SK-N-SH (cell line): ENCODE results near the gene TYK2. TPM values are rescaled to one million over a fixed set of nuclear protein-coding genes. Genes with fewer than 3 reads are reported as not detected.

Experiments used
- CTCF ChIA-PET: fragments of 300-600, 350-600 bp; formaldehyde crosslinking; extraction: SDS; loops from one replicate; lab custom pipeline; 2021; lab: Yijun Ruan, JAX
- POLR2A ChIA-PET: fragments of 350-600 bp; sonication (Branson Sonifier 250); formaldehyde crosslinking; extraction: SDS; loops from one replicate; lab custom pipeline; 2020; ENCODE audit warnings: antibody characterized with exemption, inconsistent platforms; lab: Yijun Ruan, JAX
- DNase-seq: peaks from one replicate; pipeline ENCODE4 v3.0.0; 2012
- H2AFZ ChIP-seq: fragments of 200-600 bp; sonication (generic); 2 replicates; pipeline ENCODE4 v1.8.1; 2016; ENCODE audit warnings: antibody characterized with exemption, mild to moderate bottlenecking, low read depth
- H3F3A ChIP-seq: fragments of 200-600 bp; sonication (generic); replicated peaks from 2 replicates; pipeline ENCODE3; 2016; ENCODE audit warnings: antibody characterized with exemption, mild to moderate bottlenecking; ENCODE audit not compliant: insufficient read depth
- H3K27ac ChIP-seq, 2 experiments: fragments of 200-500 bp in 1 of 2; fragments of 200-600 bp in 1 of 2; sonication (Bioruptor generic) in 1 of 2; sonication (generic), shearing (Covaris generic) in 1 of 2; 2 replicates each; pipeline versions ENCODE4 v1.5.1 to v1.6.1; 2014 to 2016; ENCODE audit warnings: low read depth in 2 of 2, inconsistent platforms in 1 of 2, low read length in 1 of 2, mild to moderate bottlenecking in 1 of 2, mixed read lengths in 1 of 2
- H3K27me3 ChIP-seq: fragments of 200-600 bp; sonication (generic), shearing (Covaris generic); 2 replicates; pipeline ENCODE4 v1.6.1; 2016; ENCODE audit warnings: mixed run types; ENCODE audit not compliant: insufficient read depth
- H3K36me3 ChIP-seq, 2 experiments: fragments of 200-500 bp in 1 of 2; fragments of 200-600 bp in 1 of 2; sonication (Bioruptor generic) in 1 of 2; sonication (generic) in 1 of 2; replicated peaks in 1 of 2; 2 replicates each; pipeline versions ENCODE3 to v1.5.1; 2014 to 2016; ENCODE audit warnings: low read length in 1 of 2, mild to moderate bottlenecking in 1 of 2; ENCODE audit not compliant: insufficient read depth in 2 of 2, control insufficient read depth in 1 of 2
- H3K4me1 ChIP-seq, 2 experiments: fragments of 200-500 bp in 1 of 2; fragments of 200-600 bp in 1 of 2; sonication (Bioruptor generic) in 1 of 2; sonication (generic), shearing (Covaris generic) in 1 of 2; 2 replicates each; pipeline versions ENCODE4 v1.5.1 to v1.6.1; 2014 to 2016; ENCODE audit warnings: low read depth in 1 of 2, low read length in 1 of 2, mixed run types in 1 of 2; ENCODE audit not compliant: insufficient read depth in 2 of 2, control insufficient read depth in 1 of 2
- H3K4me2 ChIP-seq: fragments of 200-600 bp; sonication (generic), shearing (Covaris generic); 2 replicates; pipeline ENCODE4 v1.6.1; 2017; ENCODE audit warnings: mixed run types
- H3K4me3 ChIP-seq, 2 experiments: fragments of 200-500 bp in 1 of 2; fragments of 200-600 bp in 1 of 2; sonication (Bioruptor generic) in 1 of 2; sonication (generic), shearing (Covaris generic) in 1 of 2; 2 replicates each; pipeline versions ENCODE4 v1.5.1 to v1.8.1; 2014 to 2016; ENCODE audit warnings: low read depth in 2 of 2, inconsistent platforms in 1 of 2, low read length in 1 of 2, mild to moderate bottlenecking in 1 of 2, mixed read lengths in 1 of 2, moderate library complexity in 1 of 2
- H3K79me2 ChIP-seq: fragments of 200-600 bp; sonication (generic); 2 replicates; pipeline ENCODE4 v1.8.1; 2017; ENCODE audit warnings: mild to moderate bottlenecking; ENCODE audit not compliant: insufficient read depth
- H3K9ac ChIP-seq: fragments of 200-600 bp; sonication (generic); 2 replicates; pipeline ENCODE4 v1.6.1; 2017; ENCODE audit warnings: mixed run types
- H3K9me2 ChIP-seq: fragments of 200-600 bp; sonication (generic); 2 replicates; pipeline ENCODE4 v1.6.1; 2017; ENCODE audit warnings: mixed run types
- H3K9me3 ChIP-seq: fragments of 200-600 bp; sonication (generic); 2 replicates; pipeline ENCODE4 v1.6.1; 2017; ENCODE audit warnings: mixed run types, mild to moderate bottlenecking, moderate library complexity
- H4K20me1 ChIP-seq: fragments of 200-600 bp; sonication (generic); 2 replicates; pipeline ENCODE4 v1.6.1; 2017; ENCODE audit warnings: mild to moderate bottlenecking, mixed run types; ENCODE audit not compliant: insufficient read depth
- ELF1 ChIP-seq: IDR thresholded peaks from 2 replicates; pipeline ENCODE4 v1.4.0; 2012
- GABPA ChIP-seq: IDR thresholded peaks from 2 replicates; pipeline ENCODE4 v1.4.0; 2012; ENCODE audit warnings: low read depth, mild to moderate bottlenecking
- JUND ChIP-seq: IDR thresholded peaks from 2 replicates; pipeline ENCODE4 v1.4.0; 2012
- MXI1 ChIP-seq: IDR thresholded peaks from 2 replicates; pipeline ENCODE4 v1.6.1; 2012; ENCODE audit warnings: mild to moderate bottlenecking, low read depth, low read length, improper control_type of control experiment
- NRF1 ChIP-seq: IDR thresholded peaks from 2 replicates; pipeline ENCODE4 v1.6.1; 2012; ENCODE audit warnings: low read depth, mild to moderate bottlenecking, low read length
- PBX3 ChIP-seq: IDR thresholded peaks from 2 replicates; pipeline ENCODE4; 2012
- POLR2AphosphoS5 ChIP-seq: IDR thresholded peaks from 2 replicates; pipeline ENCODE4 v1.6.1; 2012; ENCODE audit warnings: low read depth, low read length
- RAD21 ChIP-seq: IDR thresholded peaks from 2 replicates; pipeline ENCODE4 v1.6.1; 2012; ENCODE audit warnings: mild to moderate bottlenecking, low read length
- RCOR1 ChIP-seq: fragments of 150-350 bp; IDR thresholded peaks from 2 replicates; pipeline ENCODE4 v1.6.1; 2017; ENCODE audit warnings: antibody characterized with exemption, low read length
- RXRA ChIP-seq: IDR thresholded peaks from 2 replicates; pipeline ENCODE4 v1.4.0; 2012; ENCODE audit warnings: low read depth, mild to moderate bottlenecking, borderline replicate concordance
- SMC3 ChIP-seq: IDR thresholded peaks from 2 replicates; pipeline ENCODE4 v1.6.1; 2012; ENCODE audit warnings: low read depth, low read length, improper control_type of control experiment
- TEAD4 ChIP-seq: IDR thresholded peaks from 2 replicates; pipeline ENCODE4 v1.4.0; 2012; ENCODE audit warnings: mild to moderate bottlenecking, borderline replicate concordance; ENCODE audit not compliant: insufficient read depth
- YY1 ChIP-seq: IDR thresholded peaks from 2 replicates; pipeline ENCODE4 v1.4.0; 2012; ENCODE audit warnings: low read depth, mild to moderate bottlenecking
- WGBS: methylation state at CpG from one replicate; pipeline ENCODE4 v1.1.6; 2017; ENCODE audit warnings: low lambda C conversion rate; 5-methylcytosine and 5-hydroxymethylcytosine counted together
- polyA plus RNA-seq, 3 experiments: library from polyadenylated mRNA; depleted of rRNA; stranded (reverse); fragments of >200 nt; gene quantifications; 2 replicates each; pipeline ENCODE4 v1.2.3, GENCODE V29; 2012
- TF ChIP-seq, protein P1 (sequence below): IDR thresholded peaks from 2 replicates; pipeline ENCODE4 v1.4.0; 2012; ENCODE audit warnings: low read depth
- TF ChIP-seq, protein P2 (sequence below): IDR thresholded peaks from 2 replicates; pipeline ENCODE4 v1.4.0; 2012; ENCODE audit warnings: low read depth, borderline replicate concordance
- TF ChIP-seq, protein P3 (sequence below): IDR thresholded peaks from 2 replicates; pipeline ENCODE4 v1.6.1; 2012; ENCODE audit warnings: mild to moderate bottlenecking, low read depth, low read length, moderate library complexity
- TF ChIP-seq, protein P4 (sequence below): fragments of 150-350 bp; IDR thresholded peaks from 2 replicates; pipeline ENCODE4 v1.6.1; 2016; ENCODE audit warnings: mild to moderate bottlenecking, low read depth, low read length

Gene TYK2
- polyA plus RNA-seq, 1 of the 3 experiments (the other 2 are of a cell fraction) = 44.6 TPM

DNA sequence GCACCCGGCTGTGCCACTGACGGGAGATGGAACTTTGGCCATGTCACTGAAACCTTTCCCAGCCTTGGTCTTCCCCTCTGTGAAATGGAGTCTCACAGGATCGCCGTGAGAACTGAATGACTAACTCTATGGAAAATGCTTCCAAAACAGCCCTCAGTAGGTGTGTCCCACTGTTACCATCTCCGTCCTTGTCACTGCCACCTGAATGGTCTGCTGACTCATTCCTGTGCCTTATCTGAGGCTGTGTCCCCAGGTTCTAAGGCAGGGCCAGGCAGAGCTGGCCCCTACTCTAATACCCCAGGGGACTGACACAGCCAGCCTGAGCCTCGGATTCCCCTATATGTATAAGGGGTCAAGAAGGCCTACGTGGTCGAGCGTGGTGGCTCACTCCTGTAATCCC is 18.4 kb upstream of the TYK2 start (continued):
- TF ChIP-seq, protein P1, sequence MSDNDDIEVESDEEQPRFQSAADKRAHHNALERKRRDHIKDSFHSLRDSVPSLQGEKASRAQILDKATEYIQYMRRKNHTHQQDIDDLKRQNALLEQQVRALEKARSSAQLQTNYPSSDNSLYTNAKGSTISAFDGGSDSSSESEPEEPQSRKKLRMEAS = no peak
- no peak for TF ChIP-seq PBX3
- no peak for TF ChIP-seq TEAD4
- no peak for TF ChIP-seq NRF1
- TF ChIP-seq ELF1 = no peak
- TF ChIP-seq, protein P2, sequence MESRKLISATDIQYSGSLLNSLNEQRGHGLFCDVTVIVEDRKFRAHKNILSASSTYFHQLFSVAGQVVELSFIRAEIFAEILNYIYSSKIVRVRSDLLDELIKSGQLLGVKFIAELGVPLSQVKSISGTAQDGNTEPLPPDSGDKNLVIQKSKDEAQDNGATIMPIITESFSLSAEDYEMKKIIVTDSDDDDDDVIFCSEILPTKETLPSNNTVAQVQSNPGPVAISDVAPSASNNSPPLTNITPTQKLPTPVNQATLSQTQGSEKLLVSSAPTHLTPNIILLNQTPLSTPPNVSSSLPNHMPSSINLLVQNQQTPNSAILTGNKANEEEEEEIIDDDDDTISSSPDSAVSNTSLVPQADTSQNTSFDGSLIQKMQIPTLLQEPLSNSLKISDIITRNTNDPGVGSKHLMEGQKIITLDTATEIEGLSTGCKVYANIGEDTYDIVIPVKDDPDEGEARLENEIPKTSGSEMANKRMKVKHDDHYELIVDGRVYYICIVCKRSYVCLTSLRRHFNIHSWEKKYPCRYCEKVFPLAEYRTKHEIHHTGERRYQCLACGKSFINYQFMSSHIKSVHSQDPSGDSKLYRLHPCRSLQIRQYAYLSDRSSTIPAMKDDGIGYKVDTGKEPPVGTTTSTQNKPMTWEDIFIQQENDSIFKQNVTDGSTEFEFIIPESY = no peak
- TF ChIP-seq, protein P3, sequence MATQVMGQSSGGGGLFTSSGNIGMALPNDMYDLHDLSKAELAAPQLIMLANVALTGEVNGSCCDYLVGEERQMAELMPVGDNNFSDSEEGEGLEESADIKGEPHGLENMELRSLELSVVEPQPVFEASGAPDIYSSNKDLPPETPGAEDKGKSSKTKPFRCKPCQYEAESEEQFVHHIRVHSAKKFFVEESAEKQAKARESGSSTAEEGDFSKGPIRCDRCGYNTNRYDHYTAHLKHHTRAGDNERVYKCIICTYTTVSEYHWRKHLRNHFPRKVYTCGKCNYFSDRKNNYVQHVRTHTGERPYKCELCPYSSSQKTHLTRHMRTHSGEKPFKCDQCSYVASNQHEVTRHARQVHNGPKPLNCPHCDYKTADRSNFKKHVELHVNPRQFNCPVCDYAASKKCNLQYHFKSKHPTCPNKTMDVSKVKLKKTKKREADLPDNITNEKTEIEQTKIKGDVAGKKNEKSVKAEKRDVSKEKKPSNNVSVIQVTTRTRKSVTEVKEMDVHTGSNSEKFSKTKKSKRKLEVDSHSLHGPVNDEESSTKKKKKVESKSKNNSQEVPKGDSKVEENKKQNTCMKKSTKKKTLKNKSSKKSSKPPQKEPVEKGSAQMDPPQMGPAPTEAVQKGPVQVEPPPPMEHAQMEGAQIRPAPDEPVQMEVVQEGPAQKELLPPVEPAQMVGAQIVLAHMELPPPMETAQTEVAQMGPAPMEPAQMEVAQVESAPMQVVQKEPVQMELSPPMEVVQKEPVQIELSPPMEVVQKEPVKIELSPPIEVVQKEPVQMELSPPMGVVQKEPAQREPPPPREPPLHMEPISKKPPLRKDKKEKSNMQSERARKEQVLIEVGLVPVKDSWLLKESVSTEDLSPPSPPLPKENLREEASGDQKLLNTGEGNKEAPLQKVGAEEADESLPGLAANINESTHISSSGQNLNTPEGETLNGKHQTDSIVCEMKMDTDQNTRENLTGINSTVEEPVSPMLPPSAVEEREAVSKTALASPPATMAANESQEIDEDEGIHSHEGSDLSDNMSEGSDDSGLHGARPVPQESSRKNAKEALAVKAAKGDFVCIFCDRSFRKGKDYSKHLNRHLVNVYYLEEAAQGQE = no peak

DNA sequence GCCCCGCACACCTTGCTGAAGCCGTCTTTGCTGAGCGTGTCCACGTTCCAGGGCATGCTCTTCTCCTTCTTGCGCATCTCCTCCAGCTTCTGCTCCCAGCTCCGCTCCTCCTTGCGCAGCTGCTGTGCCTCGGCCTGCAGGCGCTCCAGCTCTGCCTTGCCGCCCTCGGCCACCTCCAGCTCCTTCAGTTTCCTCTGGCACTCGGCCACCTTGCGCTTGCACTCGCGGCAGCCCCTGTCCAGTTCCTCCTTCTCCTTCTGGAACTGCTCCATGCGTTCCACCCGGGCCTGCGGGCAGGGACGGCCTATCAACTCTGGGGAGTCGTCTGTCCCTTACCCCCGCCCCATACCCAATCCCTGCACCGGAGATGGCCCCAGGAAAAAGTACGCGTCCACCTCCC is 15.5 kb upstream of the TYK2 start:
- ChIA-PET POLR2A (no interaction called here), CTCF (interaction anchor here (1.0 to 3.2 kb wide), 5 partner anchors 8 to 368 kb away, joined by 3 to 13 read pairs (median 4); partner anchors contain the start of gene CDC37)
- Histone ChIP-seq H3K27me3 (no peaks in the 10 kb centered on the region), H3K4me1 (peaks cover 0 to 2% of the 10 kb centered on the region in 2 experiments; a peak in 1 of 4 replicates), H3F3A (peaks cover 14% of the 10 kb centered on the region), H3K27ac (no peak overlapping the region), H3K9me3 (no peaks in the 10 kb centered on the region), H4K20me1 (peaks cover 50% of the 10 kb centered on the region), H3K79me2 (peaks cover 47% of the 10 kb centered on the region), H2AFZ (no peak overlapping the region), H3K9me2 (no peaks in the 10 kb centered on the region), H3K4me2 (no peak overlapping the region), H3K36me3 (peaks cover 27 to 34% of the 10 kb centered on the region in 2 experiments), H3K9ac (no peak overlapping the region), H3K4me3 (no peak overlapping the region)
- TF ChIP-seq, protein P4, sequence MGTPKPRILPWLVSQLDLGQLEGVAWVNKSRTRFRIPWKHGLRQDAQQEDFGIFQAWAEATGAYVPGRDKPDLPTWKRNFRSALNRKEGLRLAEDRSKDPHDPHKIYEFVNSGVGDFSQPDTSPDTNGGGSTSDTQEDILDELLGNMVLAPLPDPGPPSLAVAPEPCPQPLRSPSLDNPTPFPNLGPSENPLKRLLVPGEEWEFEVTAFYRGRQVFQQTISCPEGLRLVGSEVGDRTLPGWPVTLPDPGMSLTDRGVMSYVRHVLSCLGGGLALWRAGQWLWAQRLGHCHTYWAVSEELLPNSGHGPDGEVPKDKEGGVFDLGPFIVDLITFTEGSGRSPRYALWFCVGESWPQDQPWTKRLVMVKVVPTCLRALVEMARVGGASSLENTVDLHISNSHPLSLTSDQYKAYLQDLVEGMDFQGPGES = no peak
- TF ChIP-seq RCOR1 (no peak), GABPA (no peak), RAD21 (no peak), POLR2AphosphoS5 (no peak), ELF1 (no peak), RXRA (no peak), SMC3 (no peak), YY1 (no peak), JUND (no peak), MXI1 (no peak)
- TF ChIP-seq, protein P2 = no peak
- TF ChIP-seq, protein P3 = no peak
- WGBS = 90% methylated on average over 23 of the region's 24 CpGs
- no peak for DNase-seq
